Neuron (in vitro differentiated cells): ENCODE results near the gene MAGEA11.
"Not testable (repeated sequence)": the region's sequence is repeated elsewhere in the genome, so short reads cannot be mapped to it uniquely, and the experiment has no call there.

Source experiments
- H2AFZ ChIP-seq: one replicate; pipeline ENCODE4 v1.6.1; 2013; ENCODE audit warnings: low read depth, mild to moderate bottlenecking, inconsistent platforms, low read length, moderate library complexity
- H3K27me3 ChIP-seq: one replicate; pipeline ENCODE4 v1.6.1; 2013; ENCODE audit warnings: low read length; ENCODE audit not compliant: insufficient read depth
- H3K36me3 ChIP-seq: one replicate; pipeline ENCODE4 v1.6.1; 2013; ENCODE audit warnings: low read length; ENCODE audit not compliant: insufficient read depth
- H3K4me1 ChIP-seq: one replicate; pipeline ENCODE4 v1.6.1; 2013; ENCODE audit warnings: low read length; ENCODE audit not compliant: insufficient read depth
- H3K4me3 ChIP-seq: 2 replicates; pipeline ENCODE4 v1.5.1; 2013; ENCODE audit warnings: mild to moderate bottlenecking, low read length, moderate library complexity
- H3K9me3 ChIP-seq: one replicate; pipeline ENCODE4 v1.6.1; 2013; ENCODE audit warnings: low read length

MAGEA11 gene

GRCh38 chrX:149711545-149712236, at the start of gene MAGEA11:
TSS of gene MAGEA11 (plus strand) at chrX:149712060. CDS start at chrX:149713160, 1,100 bp downstream.
- Histone ChIP-seq H3K36me3 (no peaks in the 10 kb centered on the region), H3K9me3 (no peaks in the 10 kb centered on the region), H2AFZ (no peak within 1 kb of the TSS), H3K4me1 (no peaks in the 10 kb centered on the region), H3K4me3 (no peak within 1 kb of the TSS), H3K27me3 (peaks cover 3% of the 10 kb centered on the region)

- H3K36me3 ChIP-seq, H3K4me3 ChIP-seq, H2AFZ ChIP-seq, H3K27me3 ChIP-seq, H3K4me1 ChIP-seq, H3K9me3 ChIP-seq: not testable (repeated sequence)
Measured at GRCh38 chrX:149675088-149675487, 36.8 kb upstream of the MAGEA11 start.

GRCh38 chrX:149675554-149675953, 36.3 kb upstream of the MAGEA11 start:
- not testable (repeated sequence) for H3K9me3 ChIP-seq, H3K27me3 ChIP-seq, H2AFZ ChIP-seq, H3K4me3 ChIP-seq, H3K36me3 ChIP-seq, H3K4me1 ChIP-seq

GRCh38 chrX:149679164-149679678, 32.6 kb upstream of the MAGEA11 start:
- not testable (repeated sequence) for H3K27me3 ChIP-seq, H3K36me3 ChIP-seq, H3K9me3 ChIP-seq

GRCh38 chrX:149681182-149681581, 30.7 kb upstream of the MAGEA11 start:
- H3K4me3 ChIP-seq: no peak overlapping the region
- no peaks in the 10 kb centered on the region for H3K9me3 ChIP-seq
- no peak overlapping the region for H2AFZ ChIP-seq
- H3K27me3 ChIP-seq: no peaks in the 10 kb centered on the region
- H3K36me3 ChIP-seq: no peaks in the 10 kb centered on the region
- no peaks in the 10 kb centered on the region for H3K4me1 ChIP-seq

More at GRCh38 chrX:149679164-149679678, 32.6 kb upstream of the MAGEA11 start:
- H3K4me3 ChIP-seq, H3K4me1 ChIP-seq, H2AFZ ChIP-seq: not testable (repeated sequence)

- Histone ChIP-seq H3K4me1 (no peaks in the 10 kb centered on the region), H3K27me3 (no peaks in the 10 kb centered on the region), H3K9me3 (no peaks in the 10 kb centered on the region), H3K4me3 (no peak overlapping the region), H2AFZ (no peak overlapping the region), H3K36me3 (no peaks in the 10 kb centered on the region)
Measured at GRCh38 chrX:149682031-149682430, 29.8 kb upstream of the MAGEA11 start.

GRCh38 chrX:149682956-149683947, 28.6 kb upstream of the MAGEA11 start:
- Histone ChIP-seq H3K9me3 (no peaks in the 10 kb centered on the region), H3K4me1 (no peaks in the 10 kb centered on the region), H3K4me3 (no peak overlapping the region)

GRCh38 chrX:149683966-149684730, 27.7 kb upstream of the MAGEA11 start:
- H3K36me3 ChIP-seq: no peaks in the 10 kb centered on the region
- no peak overlapping the region for H3K4me3 ChIP-seq
- no peaks in the 10 kb centered on the region for H3K9me3 ChIP-seq
- no peak overlapping the region for H2AFZ ChIP-seq
- no peaks in the 10 kb centered on the region for H3K27me3 ChIP-seq
- H3K4me1 ChIP-seq: no peaks in the 10 kb centered on the region

More at GRCh38 chrX:149682956-149683947, 28.6 kb upstream of the MAGEA11 start:
- H2AFZ ChIP-seq: no peak overlapping the region
- H3K27me3 ChIP-seq: no peaks in the 10 kb centered on the region
- H3K36me3 ChIP-seq: no peaks in the 10 kb centered on the region

- no peaks in the 10 kb centered on the region for H3K36me3 ChIP-seq
- H3K27me3 ChIP-seq: no peaks in the 10 kb centered on the region
- H3K4me1 ChIP-seq: no peaks in the 10 kb centered on the region
- H3K4me3 ChIP-seq: no peak overlapping the region
- H2AFZ ChIP-seq: no peak overlapping the region
- no peaks in the 10 kb centered on the region for H3K9me3 ChIP-seq
Measured at GRCh38 chrX:149687991-149688390, 23.9 kb upstream of the MAGEA11 start.

- Histone ChIP-seq H3K4me3 (no peak overlapping the region), H3K4me1 (no peaks in the 10 kb centered on the region), H3K36me3 (no peaks in the 10 kb centered on the region), H3K27me3 (no peaks in the 10 kb centered on the region), H2AFZ (no peak overlapping the region), H3K9me3 (no peaks in the 10 kb centered on the region)
Measured at GRCh38 chrX:149688552-149688951, 23.3 kb upstream of the MAGEA11 start.

GRCh38 chrX:149691794-149692193, 20.1 kb upstream of the MAGEA11 start:
- Histone ChIP-seq H3K9me3 (no peaks in the 10 kb centered on the region), H3K4me3 (no peak overlapping the region)

GRCh38 chrX:149692686-149693272, 19.1 kb upstream of the MAGEA11 start:
- not testable (repeated sequence) for H3K9me3 ChIP-seq, H3K4me1 ChIP-seq, H2AFZ ChIP-seq, H3K27me3 ChIP-seq, H3K4me3 ChIP-seq, H3K36me3 ChIP-seq

More at GRCh38 chrX:149691794-149692193, 20.1 kb upstream of the MAGEA11 start:
- Histone ChIP-seq H2AFZ (no peak overlapping the region), H3K27me3 (no peaks in the 10 kb centered on the region), H3K36me3 (no peaks in the 10 kb centered on the region), H3K4me1 (no peaks in the 10 kb centered on the region)
